HG02642 (cell line): Measurements from ENCODE around the gene PLSCR4.
A peak's percentile ranks its signal among the peaks of the same experiment; 100 is the strongest.
"Not testable (repeated sequence)": the region's sequence is repeated elsewhere in the genome, so short reads cannot be mapped to it uniquely, and the experiment has no call there.

Experiments used
- ATAC-seq: cut with Tn5 transposase; IDR thresholded peaks from one replicate; pipeline ENCODE4 v1.9.1; 2021; ENCODE audit warnings: mild to moderate bottlenecking; ENCODE audit not compliant: unreplicated experiment, poor library complexity

Gene PLSCR4

GRCh38 chr3:146250449-146251382 lies at the start of gene PLSCR4:
Gene PLSCR4, minus strand, starts transcription at chr3:146251105. Its CDS starts 29,034 bp downstream, at chr3:146222071.
- peak; percentile 76 for ATAC-seq

- not testable (repeated sequence) for ATAC-seq
These were observed 42.5 kb upstream of the PLSCR4 start for GRCh38 chr3:146293401-146293800.

GRCh38 chr3:146283781-146284445 lies 33.0 kb upstream of the PLSCR4 start:
- ATAC-seq = no peak

- no peak for ATAC-seq
These were observed 30.0 kb upstream of the PLSCR4 start for GRCh38 chr3:146280864-146281263.

- no peak for ATAC-seq
These were observed 29.0 kb upstream of the PLSCR4 start for GRCh38 chr3:146279951-146280350.

- no peak for ATAC-seq
These were observed 28.1 kb upstream of the PLSCR4 start for GRCh38 chr3:146279013-146279412.

- no peak for ATAC-seq
These were observed 27.2 kb upstream of the PLSCR4 start for GRCh38 chr3:146277953-146278631.

- ATAC-seq = no peak
These were observed 24.6 kb upstream of the PLSCR4 start for GRCh38 chr3:146275476-146275875.

GRCh38 chr3:146274833-146275232 lies 23.9 kb upstream of the PLSCR4 start:
- ATAC-seq = no peak

- no peak for ATAC-seq
These were observed 23.0 kb upstream of the PLSCR4 start for GRCh38 chr3:146273721-146274407.

GRCh38 chr3:146271180-146271579 lies 20.3 kb upstream of the PLSCR4 start:
- no peak for ATAC-seq

GRCh38 chr3:146269271-146269670 lies 18.4 kb upstream of the PLSCR4 start:
- no peak for ATAC-seq

GRCh38 chr3:146268535-146269219 lies 17.8 kb upstream of the PLSCR4 start:
- ATAC-seq = no peak

- ATAC-seq = no peak
These were observed 14.8 kb upstream of the PLSCR4 start for GRCh38 chr3:146265720-146266119.

GRCh38 chr3:146262371-146263110 lies 11.6 kb upstream of the PLSCR4 start:
- ATAC-seq = no peak

- no peak for ATAC-seq
These were observed 9.1 kb upstream of the PLSCR4 start for GRCh38 chr3:146259880-146260589.

- no peak for ATAC-seq
These were observed 6.1 kb upstream of the PLSCR4 start for GRCh38 chr3:146256851-146257486.

- ATAC-seq = not testable (repeated sequence)
These were observed 1.5 kb upstream of the PLSCR4 start for GRCh38 chr3:146252445-146252844.
